HCT116 (cell line): ENCODE results near the gene RNU1-4. TPM values are rescaled to one million over a fixed set of nuclear protein-coding genes. Genes with fewer than 3 reads are reported as not detected.
A peak's percentile ranks its signal among the peaks of the same experiment; 100 is the strongest.
"Not testable (repeated sequence)": the region's sequence is repeated elsewhere in the genome, so short reads cannot be mapped to it uniquely, and the experiment has no call there.

Experiments
- ATAC-seq: fragments of 200-7000 bp; cut with Tn5 transposase; 2 replicates; pipeline ENCODE4 v1.9.1; 2020; ENCODE audit warnings: mild to moderate bottlenecking, moderate library complexity
- Bru-seq: library from RNA; stranded (reverse); fragments of 400-500 nt; gene quantifications from one replicate; lab custom pipeline; 2021; lab: Mats Ljungman, UMichigan
- BruChase-seq, 2 experiments: library from RNA; stranded (reverse); fragments of 400-500 nt; gene quantifications; one replicate each; lab custom pipeline; 2021; lab: Mats Ljungman, UMichigan
- BruUV-seq: library from RNA; stranded (reverse); fragments of 400-500 nt; replicated peaks from 2 replicates; lab custom pipeline; 2021; lab: Mats Ljungman, UMichigan
- CTCF ChIA-PET: fragments of 300-600 bp; sonication (Branson Sonifier 250); formaldehyde crosslinking; loops from one replicate; lab custom pipeline; 2021; ENCODE audit warnings: antibody characterized with exemption; lab: Charles Lee
- POLR2A ChIA-PET: fragments of 300-600, 350-600 bp; sonication (Branson Sonifier 250); formaldehyde crosslinking; loops from one replicate; lab custom pipeline; 2021; ENCODE audit warnings: antibody characterized with exemption; lab: Charles Lee
- RAD21 ChIA-PET, 2 experiments: fragments of 300-600 bp; sonication (Branson Sonifier 250); formaldehyde crosslinking; loops; one replicate each; lab custom pipeline; 2023; ENCODE audit warnings: low total read pairs in 2 of 2; ENCODE audit not compliant: uncharacterized antibody in 2 of 2, unreplicated experiment in 2 of 2, low non-redundant PET in 1 of 2; lab: Charles Lee
- DNase-seq: peaks from one replicate; pipeline ENCODE4 v3.0.0-alpha.2; 2010; ENCODE audit warnings: low read depth, low spot score
- H2AFZ ChIP-seq: fragments of 200-600 bp; shearing (Covaris generic), sonication (generic); 2 replicates; pipeline ENCODE4 v1.6.1; 2017; ENCODE audit warnings: low read depth, mixed run types, mixed read lengths, antibody characterized with exemption, low read length; ENCODE audit not compliant: poor library complexity, severe bottlenecking
- H3K27ac ChIP-seq: 2 replicates; pipeline ENCODE4 v1.5.1; 2012; ENCODE audit warnings: low read depth, low read length
- H3K27me3 ChIP-seq: fragments of 200-600 bp; sonication (generic); 2 replicates; pipeline ENCODE4 v1.6.1; 2016; ENCODE audit warnings: mixed run types, low read length, mixed read lengths; ENCODE audit not compliant: insufficient read depth
- H3K36me3 ChIP-seq, 2 experiments: fragments of 200-500 bp in 1 of 2; fragments of 200-600 bp in 1 of 2; sonication (Bioruptor generic) in 1 of 2; sonication (generic) in 1 of 2; 2 replicates each; pipeline versions ENCODE4 v1.5.1 to v1.6.1; 2014 to 2016; ENCODE audit warnings: low read length in 2 of 2, inconsistent platforms in 1 of 2, mixed read lengths in 1 of 2, mixed run types in 1 of 2; ENCODE audit not compliant: insufficient read depth in 2 of 2, control insufficient read depth in 1 of 2
- H3K4me1 ChIP-seq, 2 experiments: fragments of 200-600 bp in 1 of 2; sonication (generic) in 1 of 2; 2 replicates each; pipeline versions ENCODE4 v1.5.1 to v1.6.1; 2012 to 2017; ENCODE audit warnings: low read length in 2 of 2, inconsistent platforms in 1 of 2, mild to moderate bottlenecking in 1 of 2, mixed read lengths in 1 of 2, mixed run types in 1 of 2, moderate library complexity in 1 of 2; ENCODE audit not compliant: insufficient read depth in 2 of 2, control insufficient read depth in 1 of 2
- H3K4me2 ChIP-seq: fragments of 200-600 bp; sonication (generic); 2 replicates; pipeline ENCODE4 v1.6.1; 2017; ENCODE audit warnings: mixed run types, low read length, mixed read lengths
- H3K4me3 ChIP-seq, 2 experiments: fragments of 200-600 bp in 1 of 2; sonication (generic) in 1 of 2; replicated peaks in 1 of 2; 2 replicates each; pipeline ENCODE4 v1.5.1; 2011 to 2016; ENCODE audit warnings: low read length in 2 of 2, control low read depth in 1 of 2, low read depth in 1 of 2, mild to moderate bottlenecking in 1 of 2, mixed read lengths in 1 of 2, mixed run types in 1 of 2
- H3K79me2 ChIP-seq: fragments of 200-600 bp; sonication (generic); 2 replicates; pipeline ENCODE4 v1.6.1; 2017; ENCODE audit warnings: mild to moderate bottlenecking, mixed run types, low read length, moderate library complexity, mixed read lengths; ENCODE audit not compliant: insufficient read depth
- H3K9ac ChIP-seq: fragments of 200-600 bp; sonication (generic); 2 replicates; pipeline ENCODE4 v1.6.1; 2016; ENCODE audit warnings: low read length, mixed read lengths
- H3K9me2 ChIP-seq: fragments of 200-600 bp; sonication (generic), shearing (Covaris generic); 2 replicates; pipeline ENCODE4 v1.6.1; 2017; ENCODE audit warnings: mixed run types, mild to moderate bottlenecking, moderate library complexity; ENCODE audit not compliant: insufficient read depth
- H3K9me3 ChIP-seq, 2 experiments: fragments of 200-500 bp in 1 of 2; fragments of 200-600 bp in 1 of 2; sonication (Bioruptor generic) in 1 of 2; sonication (generic) in 1 of 2; 2 replicates each; pipeline ENCODE4 v1.6.1; 2014 to 2017; ENCODE audit warnings: low read length in 2 of 2, mixed read lengths in 2 of 2, inconsistent platforms in 1 of 2, low read depth in 1 of 2, mild to moderate bottlenecking in 1 of 2, mixed run types in 1 of 2, moderate library complexity in 1 of 2; ENCODE audit not compliant: control insufficient read depth in 1 of 2, insufficient read depth in 1 of 2
- H4K20me1 ChIP-seq: fragments of 200-600 bp; sonication (generic), shearing (Covaris generic); 2 replicates; pipeline ENCODE4 v1.6.1; 2017; ENCODE audit warnings: mixed run types, mild to moderate bottlenecking, moderate library complexity; ENCODE audit not compliant: insufficient read depth
- intact Hi-C: fragments of 100-400 bp; cut with micrococcal nuclease; formaldehyde crosslinking; loops from 2 replicates; pipeline ENCODE4 v1.10.0; 2022
- long read RNA-seq: library from polyadenylated mRNA; unstranded; transcript quantifications from one replicate; pipeline ENCODE4 v2.0.0, GENCODE V29; 2021; ENCODE audit not compliant: unreplicated experiment
- polyA plus RNA-seq: library from polyadenylated mRNA; unstranded; fragments of >200 nt; gene quantifications from 2 replicates; pipeline ENCODE4 v1.2.1, GENCODE V29; 2012; ENCODE audit warnings: missing spikeins
- total RNA-seq: library from RNA; stranded (reverse); gene quantifications from one replicate; pipeline ENCODE4 v1.2.1, GENCODE V29; 2021; ENCODE audit not compliant: unreplicated experiment

Gene RNU1-4
- 1,685 TPM for total RNA-seq
- polyA plus RNA-seq = 8.8 and 29.6 TPM in 2 replicates
- percentile 90 among the genes with signal in this experiment for Bru-seq, nascent RNA
- not detected for BruChase-seq, experiment 1, labeled RNA remaining after a 6-hour chase
- not detected for BruChase-seq, experiment 2, labeled RNA remaining after a 2-hour chase
- long read RNA-seq = 0 reads

DNA sequence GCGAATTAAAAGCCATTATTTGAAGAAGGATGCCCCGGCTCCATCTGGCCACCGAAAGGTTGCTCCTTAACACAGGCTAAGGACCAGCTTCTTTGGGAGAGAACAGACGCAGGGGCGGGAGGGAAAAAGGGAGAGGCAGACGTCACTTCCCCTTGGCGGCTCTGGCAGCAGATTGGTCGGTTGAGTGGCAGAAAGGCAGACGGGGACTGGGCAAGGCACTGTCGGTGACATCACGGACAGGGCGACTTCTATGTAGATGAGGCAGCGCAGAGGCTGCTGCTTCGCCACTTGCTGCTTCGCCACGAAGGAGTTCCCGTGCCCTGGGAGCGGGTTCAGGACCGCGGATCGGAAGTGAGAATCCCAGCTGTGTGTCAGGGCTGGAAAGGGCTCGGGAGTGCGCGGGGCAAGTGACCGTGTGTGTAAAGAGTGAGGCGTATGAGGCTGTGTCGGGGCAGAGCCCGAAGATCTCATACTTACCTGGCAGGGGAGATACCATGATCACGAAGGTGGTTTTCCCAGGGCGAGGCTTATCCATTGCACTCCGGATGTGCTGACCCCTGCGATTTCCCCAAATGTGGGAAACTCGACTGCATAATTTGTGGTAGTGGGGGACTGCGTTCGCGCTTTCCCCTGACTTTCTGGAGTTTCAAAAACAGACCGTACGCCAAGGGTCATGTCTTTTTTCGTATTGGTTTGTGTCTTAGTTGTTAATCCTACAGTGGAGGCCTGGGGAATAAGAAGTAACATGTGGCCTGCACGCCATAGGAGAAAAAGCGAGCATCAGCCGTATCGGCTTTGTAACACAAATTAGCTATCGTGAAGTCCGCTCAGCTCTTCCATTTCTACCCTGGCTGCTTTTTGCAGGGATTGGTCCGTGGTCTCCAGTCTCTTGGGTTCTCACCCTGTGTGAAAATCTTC, at the start of gene RNU1-4:
Gene RNU1-4 (plus strand): TSS at position 470 of the 918 bp plus-strand sequence.
- CTCF ChIA-PET, intact Hi-C loops, H3K4me2 ChIP-seq, H3K9me3 ChIP-seq, H4K20me1 ChIP-seq, H3K9me2 ChIP-seq, BruUV-seq, DNase-seq, H3K27me3 ChIP-seq, H3K4me1 ChIP-seq, H3K9ac ChIP-seq, H3K79me2 ChIP-seq, RAD21 ChIA-PET, POLR2A ChIA-PET, H3K36me3 ChIP-seq, H3K4me3 ChIP-seq, H3K27ac ChIP-seq, H2AFZ ChIP-seq: not testable (repeated sequence)
- ATAC-seq = peak; percentile 98

- H3K27ac ChIP-seq, BruUV-seq, H3K4me2 ChIP-seq, H3K4me1 ChIP-seq, RAD21 ChIA-PET, intact Hi-C loops, H3K4me3 ChIP-seq, H3K27me3 ChIP-seq, H3K9ac ChIP-seq, H3K9me2 ChIP-seq, DNase-seq, H3K9me3 ChIP-seq, H4K20me1 ChIP-seq, H3K36me3 ChIP-seq, H2AFZ ChIP-seq, POLR2A ChIA-PET, H3K79me2 ChIP-seq: not testable (repeated sequence)
- ATAC-seq = peak; percentile 72
- CTCF ChIA-PET = interaction anchor here (1.1 to 2.0 kb wide), 3 partner anchors 10 to 70 kb away, joined by 3 to 12 read pairs (median 3); no protein-coding TSS in a partner anchor
These were observed 49.2 kb upstream of the RNU1-4 start for GRCh38 chr1:16690971-16691682.

- H3K36me3 ChIP-seq, H3K9me2 ChIP-seq, H3K79me2 ChIP-seq, DNase-seq, BruUV-seq, H4K20me1 ChIP-seq, H3K27ac ChIP-seq, H2AFZ ChIP-seq, H3K9me3 ChIP-seq, POLR2A ChIA-PET, H3K27me3 ChIP-seq, H3K4me1 ChIP-seq, ATAC-seq, H3K9ac ChIP-seq, RAD21 ChIA-PET, H3K4me2 ChIP-seq, H3K4me3 ChIP-seq, intact Hi-C loops: not testable (repeated sequence)
- CTCF ChIA-PET = interaction anchor here (2.0 kb wide), 1 partner anchor 8 kb away, joined by 12 read pairs; no protein-coding TSS in a partner anchor
These were observed 48.0 kb upstream of the RNU1-4 start for GRCh38 chr1:16692283-16692682.

- not testable (repeated sequence) for H3K4me2 ChIP-seq, BruUV-seq, ATAC-seq
These were observed 47.4 kb upstream of the RNU1-4 start for GRCh38 chr1:16692717-16693448.

More at GRCh38 chr1:16692717-16693448, 47.4 kb upstream of the RNU1-4 start:
- CTCF ChIA-PET = interaction anchor here (1.5 kb wide), 1 partner anchor 9 kb away, joined by 4 read pairs; no protein-coding TSS in a partner anchor
- intact Hi-C loops, H3K9ac ChIP-seq, H3K79me2 ChIP-seq, POLR2A ChIA-PET, H4K20me1 ChIP-seq, H3K4me3 ChIP-seq, DNase-seq, H3K27me3 ChIP-seq, RAD21 ChIA-PET, H3K9me3 ChIP-seq, H3K27ac ChIP-seq, H3K9me2 ChIP-seq, H2AFZ ChIP-seq, H3K4me1 ChIP-seq, H3K36me3 ChIP-seq: not testable (repeated sequence)
